Endothelial cell of umbilical vein (primary cell): ENCODE data around the gene SPAG9. TPM values are rescaled to one million over a fixed set of nuclear protein-coding genes. Genes with fewer than 3 reads are reported as not detected.

ENCODE experiments used
- BruUV-seq: library from RNA; stranded (reverse); fragments of 400-500 nt; replicated peaks from 2 replicates; lab custom pipeline; 2021; lab: Mats Ljungman, UMichigan
- CTCF ChIA-PET: fragments of 300-600, 350-600 bp; sonication (Branson Sonifier 250); formaldehyde crosslinking; loops from one replicate; lab custom pipeline; 2021; ENCODE audit warnings: antibody characterized with exemption, inconsistent platforms; lab: Charles Lee
- POLR2A ChIA-PET: fragments of 300-600, 350-600 bp; sonication (Branson Sonifier 250); formaldehyde crosslinking; loops from one replicate; lab custom pipeline; 2021; ENCODE audit warnings: antibody characterized with exemption, inconsistent platforms; lab: Charles Lee
- DNase-seq: peaks from one replicate; pipeline ENCODE4 v3.0.0-alpha.2; 2011; ENCODE audit warnings: low read depth, low spot score
- FAIRE-seq: peaks from 2 replicates; lab custom pipeline; 2011; peaks lifted over from hg19 to GRCh38; lab: Jason Lieb, UNC
- H2AFZ ChIP-seq: 2 replicates; pipeline ENCODE4 v1.6.0; 2012; ENCODE audit warnings: low read depth, low read length, control low read depth, inconsistent platforms
- H3K27ac ChIP-seq: 2 replicates; pipeline ENCODE4 v1.5.1; 2011; ENCODE audit warnings: low read depth, mild to moderate bottlenecking, control low read depth, low read length, moderate library complexity; ENCODE audit not compliant: insufficient read depth
- H3K27me3 ChIP-seq, 2 experiments: 2 replicates each; pipeline versions ENCODE4 v1.6.0 to v1.6.1; 2011; ENCODE audit warnings: low read length in 2 of 2, mixed read lengths in 1 of 2; ENCODE audit not compliant: control insufficient read depth in 2 of 2, insufficient read depth in 2 of 2
- H3K36me3 ChIP-seq, 2 experiments: 2 replicates in 1 of 2; 3 replicates in 1 of 2; pipeline ENCODE4 v1.5.1; 2011; ENCODE audit warnings: low read length in 2 of 2, mild to moderate bottlenecking in 1 of 2, moderate library complexity in 1 of 2; ENCODE audit not compliant: control insufficient read depth in 2 of 2, insufficient read depth in 2 of 2; ENCODE audit errors: extremely low read depth in 1 of 2
- H3K4me1 ChIP-seq: 3 replicates; pipeline ENCODE4 v1.5.1; 2011; ENCODE audit warnings: mild to moderate bottlenecking, low read length; ENCODE audit not compliant: control insufficient read depth, insufficient read depth; ENCODE audit errors: extremely low read depth
- H3K4me2 ChIP-seq: 2 replicates; pipeline ENCODE4 v1.6.1; 2011; ENCODE audit warnings: low read length, control low read depth, mixed read lengths; ENCODE audit not compliant: insufficient read depth
- H3K4me3 ChIP-seq, 3 experiments: fragments of 200-600 bp in 1 of 3; sonication (generic), shearing (Covaris generic) in 1 of 3; replicated peaks in 1 of 3; 2 replicates each; pipeline ENCODE4 v1.5.1; 2011 to 2016; ENCODE audit warnings: control low read depth in 3 of 3, low read length in 3 of 3, mild to moderate bottlenecking in 2 of 3, inconsistent platforms in 1 of 3, low read depth in 1 of 3, moderate library complexity in 1 of 3; ENCODE audit not compliant: insufficient read depth in 1 of 3
- H3K79me2 ChIP-seq: 2 replicates; pipeline ENCODE4 v1.6.0; 2012; ENCODE audit warnings: low read length, inconsistent platforms; ENCODE audit not compliant: control insufficient read depth, insufficient read depth
- H3K9ac ChIP-seq: replicated peaks from 2 replicates; pipeline ENCODE3; 2011; ENCODE audit warnings: low read length, control low read depth; ENCODE audit not compliant: insufficient read depth; ENCODE audit errors: extremely low read depth
- H3K9me1 ChIP-seq: replicated peaks from 3 replicates; pipeline ENCODE4 v1.6.0; 2011; ENCODE audit warnings: mild to moderate bottlenecking, low read length; ENCODE audit not compliant: control insufficient read depth, insufficient read depth; ENCODE audit errors: extremely low read depth
- H3K9me3 ChIP-seq: replicated peaks from 2 replicates; pipeline ENCODE4 v1.5.1; 2012; ENCODE audit warnings: low read length, inconsistent platforms; ENCODE audit not compliant: control insufficient read depth, insufficient read depth
- H4K20me1 ChIP-seq: replicated peaks from 2 replicates; pipeline ENCODE3; 2011; ENCODE audit warnings: mild to moderate bottlenecking, low read length; ENCODE audit not compliant: control insufficient read depth, insufficient read depth; ENCODE audit errors: extremely low read depth
- EZH2 ChIP-seq: IDR thresholded peaks from 2 replicates; pipeline ENCODE4 v1.6.1; 2012; ENCODE audit warnings: borderline replicate concordance, low read depth, mild to moderate bottlenecking, moderate library complexity, low read length, inconsistent platforms; ENCODE audit not compliant: severe bottlenecking
- FOS ChIP-seq: IDR thresholded peaks from 2 replicates; pipeline ENCODE4 v1.6.1; 2011; ENCODE audit warnings: mild to moderate bottlenecking, low read length, moderate library complexity, borderline replicate concordance; ENCODE audit not compliant: insufficient read depth
- GATA2 ChIP-seq: IDR thresholded peaks from 2 replicates; pipeline ENCODE4 v1.7.0; 2011; ENCODE audit warnings: low read depth, mild to moderate bottlenecking, moderate library complexity, mixed read lengths, low read length; ENCODE audit not compliant: insufficient read length, insufficient read depth
- JUN ChIP-seq: IDR thresholded peaks from 2 replicates; pipeline ENCODE4 v1.6.1; 2011; ENCODE audit warnings: borderline replicate concordance, low read depth; ENCODE audit not compliant: insufficient read length, insufficient read depth
- MYC ChIP-seq: IDR thresholded peaks from one replicate; pipeline ENCODE4 v1.6.1; 2011; ENCODE audit warnings: mild to moderate bottlenecking, low read depth, low read length
- POLR2A ChIP-seq: IDR thresholded peaks from 2 replicates; pipeline ENCODE4 v1.6.1; 2012; ENCODE audit warnings: low read depth, mild to moderate bottlenecking, control low read depth, low read length
- POLR2AphosphoS5 ChIP-seq: IDR thresholded peaks from 2 replicates; pipeline ENCODE4 v1.6.1; 2012; ENCODE audit warnings: low read depth, mild to moderate bottlenecking, control low read depth, low read length, moderate library complexity; ENCODE audit not compliant: insufficient read depth
- dilution Hi-C: fragments of 300-500 bp; cut with MboI; formaldehyde crosslinking; loops from one replicate; pipeline ENCODE4 v1.15.0; 2019; ENCODE audit warnings: low sequenced_read_pairs; ENCODE audit not compliant: extremely low pct_ligation_motif_present
- intact Hi-C: fragments of 100-400 bp; cut with micrococcal nuclease; formaldehyde crosslinking; loops from one replicate; pipeline ENCODE4 v1.10.0; 2022
- polyA plus RNA-seq, 4 experiments: library from polyadenylated mRNA; depleted of rRNA in 3 of 4; stranded (reverse) in 3 of 4; unstranded in 1 of 4; fragments of >200 nt; gene quantifications; 2 replicates each; pipeline versions ENCODE4 v1.2.1 to v1.2.3, GENCODE V29; 2011 to 2012; ENCODE audit warnings: missing spikeins in 1 of 4
- total RNA-seq: library from RNA; stranded (reverse); gene quantifications from 2 replicates; pipeline ENCODE4 v1.2.3, GENCODE V29; 2021
- TF ChIP-seq, protein P1 (sequence below), 2 donors: IDR thresholded peaks; 1 replicate in 1 of 2; 2 replicates in 1 of 2; pipeline ENCODE4 v1.5.1; 2011; ENCODE audit warnings: low read length in 2 of 2, mild to moderate bottlenecking in 2 of 2, moderate library complexity in 2 of 2, control low read depth in 1 of 2, inconsistent platforms in 1 of 2, low read depth in 1 of 2; ENCODE audit not compliant: insufficient read depth in 1 of 2; ENCODE audit errors: extremely low read depth in 1 of 2
- TF ChIP-seq, protein P2 (sequence below): IDR thresholded peaks from 2 replicates; pipeline ENCODE4 v1.6.1; 2011; ENCODE audit not compliant: insufficient read depth, insufficient read length

SPAG9 gene
- total and polyA plus RNA-seq, 2 donors (not counting 3 experiments of a cell fraction or from before 2014, with no cell fraction given) = 16.5 to 75.0 TPM

DNA sequence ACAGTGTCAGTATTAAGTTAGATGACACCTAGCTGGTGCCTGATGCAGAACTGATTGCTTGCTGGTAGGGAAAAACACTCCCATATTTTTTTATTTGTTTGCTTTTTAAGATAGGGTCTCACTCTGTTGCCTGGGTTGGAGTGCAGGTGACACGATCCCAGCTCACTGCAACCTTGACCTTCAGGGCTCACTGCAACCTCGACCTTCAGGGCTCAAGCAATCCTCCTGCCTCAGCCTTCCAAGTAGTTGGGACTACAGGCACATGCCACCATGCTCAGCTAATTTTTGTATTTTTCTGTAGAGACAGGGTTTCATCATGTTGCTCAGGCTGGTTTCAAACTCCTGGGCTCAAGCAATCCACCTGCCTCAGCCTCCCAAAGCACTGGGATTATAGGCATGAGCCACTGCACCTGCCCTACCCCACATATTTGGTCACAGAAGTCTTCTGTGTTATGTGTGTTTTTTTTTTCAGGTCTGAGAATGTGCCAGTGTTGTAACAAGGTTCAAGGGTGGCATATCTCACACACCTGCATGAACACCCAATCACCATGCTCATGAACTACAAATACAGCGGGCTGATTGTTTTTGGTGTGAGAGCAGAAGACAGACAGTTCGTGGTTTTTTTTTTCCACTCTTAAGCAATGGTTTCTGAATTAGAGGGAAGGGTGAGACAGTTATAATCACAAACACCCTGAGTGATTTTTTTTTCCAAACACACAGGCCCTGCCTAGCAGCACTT, 22.8 kb downstream of the SPAG9 start:
- no peaks in the 10 kb centered on the region for H3K27me3 ChIP-seq
- H3K27ac ChIP-seq = no peak overlapping the region
- no peak overlapping the region for H3K9ac ChIP-seq
- no peak overlapping the region for H3K4me3 ChIP-seq
- ChIA-PET CTCF (no interaction called here), POLR2A (no interaction called here)
- DNase-seq = no peak
- peaks cover 3% of the 10 kb centered on the region for H4K20me1 ChIP-seq
- H2AFZ ChIP-seq = no peak overlapping the region
- H3K9me1 ChIP-seq = no peaks in the 10 kb centered on the region
- no TSS peak for BruUV-seq
- H3K4me1 ChIP-seq = peaks cover 5% of the 10 kb centered on the region
- intact Hi-C loops (no loop called here), dilution Hi-C loops (no loop called here)
- H3K79me2 ChIP-seq = peaks cover 27% of the 10 kb centered on the region
- H3K9me3 ChIP-seq = no peaks in the 10 kb centered on the region
- H3K36me3 ChIP-seq = no peaks in the 10 kb centered on the region
- TF ChIP-seq EZH2 (no peak), GATA2 (no peak), JUN (no peak), FOS (no peak), POLR2A (no peak), MYC (no peak), POLR2AphosphoS5 (no peak)
- TF ChIP-seq, protein P1, sequence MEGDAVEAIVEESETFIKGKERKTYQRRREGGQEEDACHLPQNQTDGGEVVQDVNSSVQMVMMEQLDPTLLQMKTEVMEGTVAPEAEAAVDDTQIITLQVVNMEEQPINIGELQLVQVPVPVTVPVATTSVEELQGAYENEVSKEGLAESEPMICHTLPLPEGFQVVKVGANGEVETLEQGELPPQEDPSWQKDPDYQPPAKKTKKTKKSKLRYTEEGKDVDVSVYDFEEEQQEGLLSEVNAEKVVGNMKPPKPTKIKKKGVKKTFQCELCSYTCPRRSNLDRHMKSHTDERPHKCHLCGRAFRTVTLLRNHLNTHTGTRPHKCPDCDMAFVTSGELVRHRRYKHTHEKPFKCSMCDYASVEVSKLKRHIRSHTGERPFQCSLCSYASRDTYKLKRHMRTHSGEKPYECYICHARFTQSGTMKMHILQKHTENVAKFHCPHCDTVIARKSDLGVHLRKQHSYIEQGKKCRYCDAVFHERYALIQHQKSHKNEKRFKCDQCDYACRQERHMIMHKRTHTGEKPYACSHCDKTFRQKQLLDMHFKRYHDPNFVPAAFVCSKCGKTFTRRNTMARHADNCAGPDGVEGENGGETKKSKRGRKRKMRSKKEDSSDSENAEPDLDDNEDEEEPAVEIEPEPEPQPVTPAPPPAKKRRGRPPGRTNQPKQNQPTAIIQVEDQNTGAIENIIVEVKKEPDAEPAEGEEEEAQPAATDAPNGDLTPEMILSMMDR (IDR thresholded peaks at IDR 0.05; ENCODE audit: extremely low read depth in 1 of 2, insufficient read depth in 1 of 2, low read depth in 1 of 2, low read length in 2 of 2) = no peak
- TF ChIP-seq, protein P2, sequence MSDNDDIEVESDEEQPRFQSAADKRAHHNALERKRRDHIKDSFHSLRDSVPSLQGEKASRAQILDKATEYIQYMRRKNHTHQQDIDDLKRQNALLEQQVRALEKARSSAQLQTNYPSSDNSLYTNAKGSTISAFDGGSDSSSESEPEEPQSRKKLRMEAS = no peak
- no peak for FAIRE-seq
- no peak overlapping the region for H3K4me2 ChIP-seq
